ENCODE results near the gene CYBRD1. TPM values are rescaled to one million over a fixed set of nuclear protein-coding genes. Genes with fewer than 3 reads are reported as not detected.

Gene CYBRD1
- total RNA-seq, 1 experiment from 2014 or later = 7.9 TPM

DNA sequence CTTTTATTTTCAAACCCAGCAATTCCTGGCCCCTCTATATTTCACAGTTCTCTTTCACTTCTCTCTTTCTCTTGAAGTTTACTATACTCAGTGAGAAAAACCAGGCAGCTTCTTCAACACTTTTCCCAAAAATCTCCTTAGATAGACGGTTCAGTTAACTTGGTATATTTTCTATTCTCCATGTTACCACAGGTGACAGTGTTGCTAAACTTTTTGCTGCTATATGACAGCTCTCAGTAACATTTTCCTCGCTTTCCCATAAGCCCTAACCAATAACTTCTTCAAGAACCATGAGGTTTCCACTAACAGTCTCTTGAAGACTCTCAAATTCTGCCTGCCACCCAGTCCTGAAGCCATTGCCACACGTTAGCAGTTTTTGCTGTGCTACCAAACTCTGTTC, 45.8 kb downstream of the CYBRD1 start:
- Mint-ChIP-seq H3K27me3 (ENCODE audit: low read depth) (no peaks in the 10 kb centered on the region; the same call in 1 of the 2 replicates), H3K4me3 (no peak overlapping the region), H3K27ac (no peak overlapping the region), H3K4me1 (peaks cover 10% of the 10 kb centered on the region), H3K36me3 (no peaks in the 10 kb centered on the region), H3K9me3 (peaks cover 3% of the 10 kb centered on the region; the same call in 1 of the 2 replicates)
- TF ChIP-seq, protein P1, sequence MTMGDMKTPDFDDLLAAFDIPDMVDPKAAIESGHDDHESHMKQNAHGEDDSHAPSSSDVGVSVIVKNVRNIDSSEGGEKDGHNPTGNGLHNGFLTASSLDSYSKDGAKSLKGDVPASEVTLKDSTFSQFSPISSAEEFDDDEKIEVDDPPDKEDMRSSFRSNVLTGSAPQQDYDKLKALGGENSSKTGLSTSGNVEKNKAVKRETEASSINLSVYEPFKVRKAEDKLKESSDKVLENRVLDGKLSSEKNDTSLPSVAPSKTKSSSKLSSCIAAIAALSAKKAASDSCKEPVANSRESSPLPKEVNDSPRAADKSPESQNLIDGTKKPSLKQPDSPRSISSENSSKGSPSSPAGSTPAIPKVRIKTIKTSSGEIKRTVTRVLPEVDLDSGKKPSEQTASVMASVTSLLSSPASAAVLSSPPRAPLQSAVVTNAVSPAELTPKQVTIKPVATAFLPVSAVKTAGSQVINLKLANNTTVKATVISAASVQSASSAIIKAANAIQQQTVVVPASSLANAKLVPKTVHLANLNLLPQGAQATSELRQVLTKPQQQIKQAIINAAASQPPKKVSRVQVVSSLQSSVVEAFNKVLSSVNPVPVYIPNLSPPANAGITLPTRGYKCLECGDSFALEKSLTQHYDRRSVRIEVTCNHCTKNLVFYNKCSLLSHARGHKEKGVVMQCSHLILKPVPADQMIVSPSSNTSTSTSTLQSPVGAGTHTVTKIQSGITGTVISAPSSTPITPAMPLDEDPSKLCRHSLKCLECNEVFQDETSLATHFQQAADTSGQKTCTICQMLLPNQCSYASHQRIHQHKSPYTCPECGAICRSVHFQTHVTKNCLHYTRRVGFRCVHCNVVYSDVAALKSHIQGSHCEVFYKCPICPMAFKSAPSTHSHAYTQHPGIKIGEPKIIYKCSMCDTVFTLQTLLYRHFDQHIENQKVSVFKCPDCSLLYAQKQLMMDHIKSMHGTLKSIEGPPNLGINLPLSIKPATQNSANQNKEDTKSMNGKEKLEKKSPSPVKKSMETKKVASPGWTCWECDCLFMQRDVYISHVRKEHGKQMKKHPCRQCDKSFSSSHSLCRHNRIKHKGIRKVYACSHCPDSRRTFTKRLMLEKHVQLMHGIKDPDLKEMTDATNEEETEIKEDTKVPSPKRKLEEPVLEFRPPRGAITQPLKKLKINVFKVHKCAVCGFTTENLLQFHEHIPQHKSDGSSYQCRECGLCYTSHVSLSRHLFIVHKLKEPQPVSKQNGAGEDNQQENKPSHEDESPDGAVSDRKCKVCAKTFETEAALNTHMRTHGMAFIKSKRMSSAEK (CRISPR knock-in tag; IDR thresholded peaks at IDR 0.05; ENCODE audit: borderline replicate concordance) = no peak
- TF ChIP-seq, protein P2, sequence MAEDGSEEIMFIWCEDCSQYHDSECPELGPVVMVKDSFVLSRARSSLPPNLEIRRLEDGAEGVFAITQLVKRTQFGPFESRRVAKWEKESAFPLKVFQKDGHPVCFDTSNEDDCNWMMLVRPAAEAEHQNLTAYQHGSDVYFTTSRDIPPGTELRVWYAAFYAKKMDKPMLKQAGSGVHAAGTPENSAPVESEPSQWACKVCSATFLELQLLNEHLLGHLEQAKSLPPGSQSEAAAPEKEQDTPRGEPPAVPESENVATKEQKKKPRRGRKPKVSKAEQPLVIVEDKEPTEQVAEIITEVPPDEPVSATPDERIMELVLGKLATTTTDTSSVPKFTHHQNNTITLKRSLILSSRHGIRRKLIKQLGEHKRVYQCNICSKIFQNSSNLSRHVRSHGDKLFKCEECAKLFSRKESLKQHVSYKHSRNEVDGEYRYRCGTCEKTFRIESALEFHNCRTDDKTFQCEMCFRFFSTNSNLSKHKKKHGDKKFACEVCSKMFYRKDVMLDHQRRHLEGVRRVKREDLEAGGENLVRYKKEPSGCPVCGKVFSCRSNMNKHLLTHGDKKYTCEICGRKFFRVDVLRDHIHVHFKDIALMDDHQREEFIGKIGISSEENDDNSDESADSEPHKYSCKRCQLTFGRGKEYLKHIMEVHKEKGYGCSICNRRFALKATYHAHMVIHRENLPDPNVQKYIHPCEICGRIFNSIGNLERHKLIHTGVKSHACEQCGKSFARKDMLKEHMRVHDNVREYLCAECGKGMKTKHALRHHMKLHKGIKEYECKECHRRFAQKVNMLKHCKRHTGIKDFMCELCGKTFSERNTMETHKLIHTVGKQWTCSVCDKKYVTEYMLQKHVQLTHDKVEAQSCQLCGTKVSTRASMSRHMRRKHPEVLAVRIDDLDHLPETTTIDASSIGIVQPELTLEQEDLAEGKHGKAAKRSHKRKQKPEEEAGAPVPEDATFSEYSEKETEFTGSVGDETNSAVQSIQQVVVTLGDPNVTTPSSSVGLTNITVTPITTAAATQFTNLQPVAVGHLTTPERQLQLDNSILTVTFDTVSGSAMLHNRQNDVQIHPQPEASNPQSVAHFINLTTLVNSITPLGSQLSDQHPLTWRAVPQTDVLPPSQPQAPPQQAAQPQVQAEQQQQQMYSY (CRISPR knock-in tag; IDR thresholded peaks at IDR 0.05) = no peak
- TF ChIP-seq ZBTB21 (CRISPR knock-in tag; IDR thresholded peaks at IDR 0.05; ENCODE audit: borderline replicate concordance) = no peak
- ATAC-seq (no peak), DNase-seq (ENCODE audit: low spot score) (no peak)
- ChIA-PET CTCF (interaction anchor here (0.8 to 1.3 kb wide), 4 partner anchors 9 to 596 kb away, joined by 3 read pairs; no protein-coding TSS in a partner anchor), POLR2A (no interaction called here)

DNA sequence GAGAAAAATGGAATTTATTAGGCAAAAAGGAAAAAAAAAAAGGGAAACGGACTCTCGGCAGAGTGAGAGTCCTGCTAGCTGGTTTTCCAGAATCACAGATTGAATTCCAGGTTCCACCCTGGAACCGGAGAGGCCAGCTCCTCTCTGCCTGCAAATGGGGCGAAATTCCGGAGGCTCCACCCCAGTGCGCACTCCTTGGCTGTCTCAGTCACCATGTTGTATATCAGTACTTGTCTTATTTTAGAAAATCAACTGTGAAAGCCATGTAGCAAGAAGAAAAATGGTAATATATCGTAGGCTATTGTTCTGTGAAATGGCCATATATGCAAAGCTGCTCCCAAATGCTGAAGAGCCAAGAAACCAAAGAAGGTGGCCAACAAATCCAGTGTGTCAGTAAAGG, 49.4 kb downstream of the CYBRD1 start:
- H3K4me3 Mint-ChIP-seq = no peak overlapping the region
- no peaks in the 10 kb centered on the region; the same call in 1 of the 2 replicates for H3K27me3 Mint-ChIP-seq (ENCODE audit: low read depth)
- peaks cover 3% of the 10 kb centered on the region; the same call in 1 of the 2 replicates for H3K9me3 Mint-ChIP-seq
- POLR2A ChIA-PET = interaction anchor here (0.7 kb wide), 1 partner anchor 12 kb away, joined by 3 read pairs; no protein-coding TSS in a partner anchor
- ATAC-seq (no peak), DNase-seq (ENCODE audit: low spot score) (no peak)
- peaks cover 10% of the 10 kb centered on the region for H3K4me1 Mint-ChIP-seq
- CTCF ChIA-PET = interaction anchor here (0.7 to 1.3 kb wide), 3 partner anchors 15 to 30 kb away, joined by 3 read pairs; no protein-coding TSS in a partner anchor
- H3K36me3 Mint-ChIP-seq = no peaks in the 10 kb centered on the region
- H3K27ac Mint-ChIP-seq = no peak overlapping the region
- TF ChIP-seq SMAD3 (CRISPR knock-in tag; IDR thresholded peaks at IDR 0.05; ENCODE audit: borderline replicate concordance) (no peak), JUN (CRISPR knock-in tag; IDR thresholded peaks at IDR 0.05) (no peak), JAZF1 (CRISPR knock-in tag; IDR thresholded peaks at IDR 0.05) (no peak), SMAD4 (CRISPR knock-in tag; IDR thresholded peaks at IDR 0.05) (no peak), ETV6 (CRISPR knock-in tag; IDR thresholded peaks at IDR 0.05) (no peak), KAT7 (CRISPR knock-in tag; IDR thresholded peaks at IDR 0.05; ENCODE audit: borderline replicate concordance) (no peak), MXD4 (CRISPR knock-in tag; IDR thresholded peaks at IDR 0.05; ENCODE audit: borderline replicate concordance) (no peak), ZNF396 (CRISPR knock-in tag; IDR thresholded peaks at IDR 0.05; ENCODE audit: borderline replicate concordance) (no peak), NFYB (CRISPR knock-in tag; conservative IDR thresholded peaks at IDR 0.05; ENCODE audit: low read depth) (no peak), CREM (CRISPR knock-in tag; IDR thresholded peaks at IDR 0.05) (no peak), SP1 (CRISPR knock-in tag; conservative IDR thresholded peaks at IDR 0.05) (no peak)
- TF ChIP-seq, protein P2 (CRISPR knock-in tag; IDR thresholded peaks at IDR 0.05) = no peak
- TF ChIP-seq, protein P3, sequence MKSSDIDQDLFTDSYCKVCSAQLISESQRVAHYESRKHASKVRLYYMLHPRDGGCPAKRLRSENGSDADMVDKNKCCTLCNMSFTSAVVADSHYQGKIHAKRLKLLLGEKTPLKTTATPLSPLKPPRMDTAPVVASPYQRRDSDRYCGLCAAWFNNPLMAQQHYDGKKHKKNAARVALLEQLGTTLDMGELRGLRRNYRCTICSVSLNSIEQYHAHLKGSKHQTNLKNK (CRISPR knock-in tag; IDR thresholded peaks at IDR 0.05) = no peak
- TF ChIP-seq, protein P4, sequence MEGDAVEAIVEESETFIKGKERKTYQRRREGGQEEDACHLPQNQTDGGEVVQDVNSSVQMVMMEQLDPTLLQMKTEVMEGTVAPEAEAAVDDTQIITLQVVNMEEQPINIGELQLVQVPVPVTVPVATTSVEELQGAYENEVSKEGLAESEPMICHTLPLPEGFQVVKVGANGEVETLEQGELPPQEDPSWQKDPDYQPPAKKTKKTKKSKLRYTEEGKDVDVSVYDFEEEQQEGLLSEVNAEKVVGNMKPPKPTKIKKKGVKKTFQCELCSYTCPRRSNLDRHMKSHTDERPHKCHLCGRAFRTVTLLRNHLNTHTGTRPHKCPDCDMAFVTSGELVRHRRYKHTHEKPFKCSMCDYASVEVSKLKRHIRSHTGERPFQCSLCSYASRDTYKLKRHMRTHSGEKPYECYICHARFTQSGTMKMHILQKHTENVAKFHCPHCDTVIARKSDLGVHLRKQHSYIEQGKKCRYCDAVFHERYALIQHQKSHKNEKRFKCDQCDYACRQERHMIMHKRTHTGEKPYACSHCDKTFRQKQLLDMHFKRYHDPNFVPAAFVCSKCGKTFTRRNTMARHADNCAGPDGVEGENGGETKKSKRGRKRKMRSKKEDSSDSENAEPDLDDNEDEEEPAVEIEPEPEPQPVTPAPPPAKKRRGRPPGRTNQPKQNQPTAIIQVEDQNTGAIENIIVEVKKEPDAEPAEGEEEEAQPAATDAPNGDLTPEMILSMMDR (IDR thresholded peaks at IDR 0.05) = no peak

Measured in WTC11 (cell line).